Stimulated activated CD4-positive, alpha-beta T cell treated with anti-CD3 and anti-CD28 coated beads, Interleukin-4, amount 100 ng/mL, for 48 hours (primary cell): ENCODE data around the gene DMGDH.
"Not testable (repeated sequence)": the region's sequence is repeated elsewhere in the genome, so short reads cannot be mapped to it uniquely, and the experiment has no call there.

Experiments
- DNase-seq, 2 donors: peaks; one replicate each; pipeline ENCODE4 v3.0.0-alpha.2; 2020; ENCODE audit warnings: low read depth in 2 of 2

The DMGDH gene

DNA sequence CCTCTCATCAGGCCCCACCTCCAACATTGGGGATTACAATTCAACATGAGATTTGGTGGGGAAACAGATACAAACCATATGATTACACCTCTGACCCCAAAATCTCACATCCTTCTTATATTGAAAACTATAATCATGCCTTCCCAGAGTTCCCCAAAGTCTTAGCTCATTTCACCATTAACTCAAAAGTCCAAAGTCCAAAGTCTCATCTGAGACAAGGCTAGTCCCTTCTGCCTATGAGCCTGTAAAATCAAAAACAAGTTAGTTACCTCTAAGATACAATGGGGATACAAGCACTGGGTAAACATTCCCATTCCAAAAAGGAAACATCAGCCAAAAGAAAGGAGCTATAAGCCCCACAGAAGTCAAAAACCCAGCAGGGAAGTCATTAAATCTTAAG, 57.6 kb downstream of the DMGDH start:
- no peak for DNase-seq

DNA sequence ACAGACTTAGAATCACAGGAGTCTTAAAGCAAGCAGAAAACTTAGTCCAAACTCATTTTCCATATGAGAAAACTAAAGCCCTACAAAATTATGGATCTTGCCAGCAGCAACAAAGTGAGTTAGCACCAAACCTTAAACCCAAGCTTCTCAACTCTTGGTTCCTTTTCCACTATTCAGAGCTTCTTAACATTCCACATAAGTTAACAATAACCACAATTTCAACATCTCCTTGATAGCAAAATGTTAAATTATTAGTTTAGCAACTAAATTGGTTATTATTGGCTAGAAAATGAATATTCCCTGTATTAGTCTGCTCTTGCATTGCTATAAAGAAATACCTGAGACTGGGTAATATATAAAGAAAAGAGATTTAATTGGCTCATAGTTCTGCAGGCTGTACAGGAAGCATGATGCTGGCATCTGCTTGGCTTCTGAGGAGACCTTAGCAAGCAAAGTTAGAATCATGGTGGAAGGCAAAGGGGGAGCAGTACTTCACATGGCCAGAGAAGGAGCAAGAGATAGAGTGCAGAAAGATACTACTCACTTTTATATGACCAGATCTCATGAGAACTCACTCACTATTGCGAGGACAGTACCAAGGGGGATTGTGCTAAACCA, 58.1 kb downstream of the DMGDH start:
- DNase-seq, result no peak

DNA sequence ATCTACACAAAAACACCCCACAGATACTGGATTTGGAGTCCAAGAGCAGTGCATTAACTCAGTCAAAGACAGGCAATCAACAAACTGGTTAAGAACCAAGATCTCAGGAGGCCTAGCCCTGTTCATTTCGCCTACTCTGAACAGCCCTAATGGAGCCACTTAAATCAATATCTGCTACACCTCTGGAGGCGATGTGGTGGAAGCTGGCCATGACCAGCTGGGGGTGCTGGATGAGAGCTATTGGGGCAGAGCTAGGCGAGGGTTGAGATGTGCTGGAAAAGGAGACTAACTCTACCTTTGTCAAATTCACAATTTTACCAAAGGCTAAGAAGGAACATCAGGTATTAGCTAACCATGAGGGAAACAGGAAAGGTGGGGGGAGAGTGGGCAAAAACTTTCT, 61.1 kb downstream of the DMGDH start:
- DNase-seq, result no peak

DNA sequence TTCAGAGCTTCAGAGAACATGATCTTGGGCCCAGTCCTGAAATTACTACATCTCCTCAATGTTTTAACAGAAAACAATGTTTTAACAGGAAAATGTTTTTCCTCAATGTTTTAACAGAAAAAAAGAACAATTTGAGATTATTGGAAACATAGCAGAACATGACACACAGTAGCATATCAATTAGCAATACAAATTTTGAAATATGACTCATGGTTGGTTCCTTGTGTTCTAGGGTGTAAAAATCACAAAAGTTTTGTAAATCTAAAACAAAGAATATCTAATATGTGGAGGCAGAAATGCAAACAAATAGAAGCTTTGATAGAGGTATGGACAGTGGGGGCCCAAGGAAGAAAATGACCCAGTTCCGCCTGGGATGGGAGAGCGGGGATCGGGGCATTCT, 61.6 kb downstream of the DMGDH start:
- DNase-seq, result no peak

DNA sequence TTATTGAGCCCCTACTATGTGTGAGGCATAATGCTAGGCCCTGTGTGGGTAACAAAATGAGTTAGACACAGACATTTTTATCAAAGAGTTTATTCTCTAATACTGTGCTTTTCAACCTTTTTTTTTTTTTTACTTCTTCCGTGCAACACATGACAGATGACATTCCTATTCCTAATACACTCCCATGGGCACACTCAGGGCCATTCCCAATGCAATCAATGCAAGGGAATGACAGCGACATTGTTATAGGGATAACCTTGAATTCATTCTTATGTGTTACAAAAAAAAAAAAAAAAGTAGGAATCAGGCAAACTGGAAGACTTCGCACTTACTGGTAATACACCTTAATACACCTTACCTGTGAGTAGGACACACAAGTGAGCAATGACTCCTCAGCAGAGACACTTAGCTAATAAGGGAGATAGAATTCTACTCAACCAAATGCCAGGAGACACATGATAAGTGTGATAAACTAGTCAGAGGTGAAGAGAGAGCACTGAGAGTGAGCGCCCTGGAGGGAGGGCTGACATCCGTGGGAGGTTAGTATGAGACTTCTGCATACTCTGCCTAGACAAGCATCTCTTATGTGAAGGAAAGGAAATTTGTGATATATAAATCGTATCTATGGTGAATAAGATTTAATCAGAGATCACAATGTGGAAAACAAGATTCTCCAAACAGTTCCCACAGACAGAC, 63.4 kb downstream of the DMGDH start:
- DNase-seq, result no peak

DNA sequence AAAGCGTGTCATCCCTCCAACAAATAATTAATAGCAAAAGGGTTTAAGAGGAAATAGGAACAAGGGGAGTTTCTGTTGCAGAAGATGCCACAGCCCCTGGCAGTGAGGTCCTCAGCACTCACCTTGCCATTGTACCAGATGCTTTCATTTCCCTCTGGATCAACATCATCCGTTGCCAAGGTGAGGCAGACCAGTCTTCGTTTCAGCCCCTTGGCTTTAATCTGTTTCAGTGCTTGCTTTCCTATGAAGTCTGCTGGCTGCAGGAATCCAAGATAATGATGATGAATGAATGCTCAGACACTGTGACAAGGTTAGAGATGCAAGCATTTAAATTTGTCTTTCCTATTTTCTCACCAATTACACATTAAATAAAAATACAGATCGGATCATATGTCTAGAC, 64.3 kb downstream of the DMGDH start:
- no peak for DNase-seq

DNA sequence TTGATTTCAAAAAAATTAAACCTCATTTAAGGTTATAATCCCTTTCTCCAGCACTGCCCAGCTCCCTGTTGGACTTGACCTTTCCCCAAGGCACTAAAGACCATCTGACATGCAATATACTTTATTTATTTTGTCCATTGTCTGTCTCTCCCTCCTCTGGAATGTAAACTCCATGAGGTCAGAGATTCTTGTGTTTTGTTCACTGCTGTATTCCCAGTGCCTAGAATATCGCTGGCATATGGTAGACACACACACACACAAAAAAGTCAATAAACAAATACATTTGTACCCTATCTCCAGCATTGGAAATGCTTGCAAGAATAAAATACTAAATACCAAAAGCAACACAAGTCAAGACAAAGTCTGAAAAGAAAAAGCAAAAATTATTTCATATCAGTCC, 67.1 kb downstream of the DMGDH start:
- DNase-seq, result no peak

DNA sequence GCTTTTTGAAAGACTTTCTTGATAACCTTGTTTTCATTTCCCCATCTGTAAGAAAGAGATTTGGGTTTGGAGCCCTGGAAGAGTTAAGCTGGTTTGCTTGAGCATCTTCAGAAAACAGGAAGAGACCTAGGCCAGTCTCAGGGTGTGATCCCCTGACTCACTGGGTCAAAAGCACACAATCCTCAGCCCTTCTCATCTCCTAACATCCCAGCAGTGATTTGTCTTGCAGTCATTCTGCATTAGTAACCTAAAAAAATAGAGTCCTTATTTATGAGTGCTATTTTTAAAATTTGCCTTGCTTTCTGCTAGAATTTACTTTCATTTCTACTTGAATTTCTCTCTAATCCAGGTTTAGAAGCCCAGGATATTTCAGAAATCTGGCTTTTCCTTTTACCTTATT, 68.0 kb downstream of the DMGDH start:
- no peak for DNase-seq

DNA sequence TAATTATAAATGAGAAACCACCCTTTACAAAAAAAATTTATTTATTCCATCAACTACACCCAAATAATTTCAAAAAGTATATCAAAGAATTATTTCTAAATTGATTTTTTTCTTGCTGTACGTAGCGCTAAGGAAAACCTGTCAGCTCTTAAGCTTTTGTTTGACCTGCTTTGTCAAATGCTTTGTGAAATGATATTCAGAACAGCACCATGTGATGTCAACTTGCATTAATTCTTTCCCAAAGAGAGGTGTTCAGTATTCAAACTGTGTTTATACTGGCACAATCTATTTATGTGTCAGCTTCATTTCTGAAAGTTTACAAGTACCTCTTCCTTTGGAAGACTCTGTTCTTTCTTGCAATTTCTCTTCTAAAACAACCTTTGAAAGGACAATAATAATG, 72.4 kb downstream of the DMGDH start:
- DNase-seq, result no peak

DNA sequence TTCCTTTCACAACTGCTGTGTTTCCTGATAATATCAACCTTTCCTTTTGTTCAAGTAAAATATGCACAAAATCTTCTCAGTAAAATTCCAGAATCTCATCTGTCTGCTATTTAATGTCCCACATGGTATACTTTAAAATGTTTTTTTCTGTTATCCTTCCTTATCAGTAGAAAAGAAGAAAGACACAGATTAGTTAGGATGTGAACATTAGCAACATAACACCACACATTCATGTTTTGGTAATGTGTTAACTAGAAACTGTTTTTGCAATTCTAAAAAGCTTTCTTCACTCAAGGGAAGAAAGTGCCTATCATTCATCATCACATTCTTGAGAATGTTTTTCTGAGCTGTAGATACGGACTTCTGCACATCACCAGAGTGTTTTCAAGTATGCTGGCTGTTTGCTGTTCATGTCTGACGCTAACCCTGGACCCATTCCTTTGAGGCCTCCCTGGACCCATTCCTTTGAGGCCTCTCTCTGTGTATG, 73.9 kb downstream of the DMGDH start:
- no peak for DNase-seq

DNA sequence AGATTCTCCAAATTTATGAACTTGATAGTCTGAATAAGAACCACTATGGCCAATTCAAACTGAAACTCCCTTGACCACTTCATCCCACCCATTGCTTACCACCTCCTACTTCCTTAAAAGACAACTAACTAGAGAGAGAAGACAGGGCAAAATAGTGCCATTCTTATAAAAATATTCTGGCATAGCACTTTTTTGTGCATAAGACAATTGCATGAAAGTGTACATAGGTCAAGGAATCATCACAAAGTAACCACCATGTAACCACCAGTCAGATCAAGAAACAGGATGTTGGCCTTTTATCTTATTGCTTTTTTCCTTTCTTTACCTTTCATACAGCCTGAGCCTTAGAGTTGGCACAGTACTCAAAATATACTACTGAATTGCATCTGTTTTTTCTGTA, 76.3 kb downstream of the DMGDH start:
- no peak for DNase-seq

DNA sequence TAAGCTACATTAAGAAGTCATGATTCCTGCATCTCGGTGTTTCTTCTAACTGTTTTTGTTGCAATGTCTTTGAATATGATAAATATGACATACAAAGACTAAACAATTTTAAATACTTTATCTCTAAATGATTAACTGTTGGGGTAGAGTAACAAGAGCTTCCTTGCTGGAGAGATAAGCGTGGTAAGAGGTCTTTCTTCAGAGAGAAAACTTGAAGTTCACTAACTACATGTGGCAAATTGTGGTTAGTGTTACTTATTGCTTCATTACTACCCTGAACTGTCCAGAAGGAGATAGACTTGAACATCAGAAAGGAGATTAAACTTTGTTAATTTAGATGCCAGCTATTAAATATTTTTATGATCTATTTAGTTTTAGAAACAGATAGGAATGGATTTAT, 77.3 kb downstream of the DMGDH start:
- DNase-seq, result no peak

DNA sequence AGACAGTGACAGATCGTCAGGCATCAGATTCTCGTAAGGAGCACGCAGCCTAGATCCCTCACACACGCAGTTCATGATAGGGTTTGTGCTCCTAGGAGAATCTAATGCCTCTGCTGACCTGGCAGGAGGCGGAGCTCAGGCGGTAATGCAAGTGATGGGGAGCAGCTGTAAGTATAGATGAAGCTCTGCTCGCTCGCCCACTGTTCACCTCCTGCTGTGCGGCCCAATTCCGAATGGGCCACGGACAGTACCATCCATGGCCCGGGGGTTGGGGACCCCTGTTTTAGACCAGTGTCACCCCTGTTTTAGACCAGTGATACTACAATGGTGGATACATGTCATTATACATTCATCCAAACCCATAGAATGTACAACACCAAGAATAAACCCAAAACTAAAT, 80.4 kb downstream of the DMGDH start:
- DNase-seq, result no peak

DNA sequence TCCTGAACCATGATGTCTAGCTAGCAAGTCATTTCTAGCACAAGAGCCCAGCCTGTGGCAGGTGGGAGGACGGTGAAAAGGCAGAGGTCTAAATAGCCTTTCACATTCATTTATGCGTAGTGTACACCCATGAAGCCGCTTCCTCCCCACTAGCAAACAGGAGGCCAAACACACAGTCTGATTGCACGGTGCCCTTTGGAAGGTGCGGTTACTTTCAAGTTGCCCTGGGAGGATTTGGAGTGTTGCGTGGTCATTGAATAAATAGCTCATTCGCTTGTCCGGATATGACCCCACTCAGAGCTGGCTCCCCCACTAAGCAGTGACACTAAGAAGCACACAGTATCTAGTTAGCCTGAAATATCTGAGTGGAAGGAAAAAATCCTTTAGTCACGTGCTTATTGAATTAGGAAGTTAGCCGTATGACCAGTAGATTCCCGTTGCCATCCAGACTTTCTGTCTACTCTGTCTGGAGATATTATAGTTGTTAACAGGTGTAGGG, 83.7 kb downstream of the DMGDH start:
- peak; percentile 38 to 47 for DNase-seq

DNA sequence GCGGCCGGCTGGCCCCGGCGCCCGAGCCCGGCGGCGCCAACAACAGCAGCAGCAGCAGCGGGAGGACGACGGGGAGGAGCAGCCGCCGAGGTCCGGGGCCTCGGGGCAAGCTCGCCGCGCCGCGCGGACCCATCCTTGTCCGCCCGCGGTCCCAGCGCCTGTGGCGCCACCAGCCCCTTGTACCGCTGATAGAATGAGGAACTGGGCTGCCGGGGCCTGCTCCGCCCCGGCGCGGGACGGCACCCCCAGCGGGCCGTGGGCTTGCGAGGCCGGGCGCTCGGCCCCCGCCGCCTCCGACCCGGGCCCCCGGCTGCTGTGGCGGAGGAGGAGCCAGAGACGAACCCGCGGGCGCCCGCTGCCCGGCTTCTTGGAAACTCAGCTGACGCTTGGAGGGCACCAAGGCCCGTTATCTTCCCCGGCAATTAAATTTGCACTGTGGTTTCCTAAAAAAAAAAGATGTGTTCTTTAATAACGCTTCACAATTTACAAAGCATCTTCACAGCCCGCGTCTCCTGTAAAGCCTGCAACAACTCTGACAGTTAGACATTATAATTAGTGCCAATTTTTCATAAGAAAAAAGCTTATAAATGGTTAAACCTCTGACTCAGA, 84.3 kb downstream of the DMGDH start, which contains the start of gene ARSB:
ARSB (minus strand) TSS at position 195 of the 609 bp plus-strand sequence; CDS start at position 133, 62 bp downstream.
- peak; percentile 32 to 56 for DNase-seq

DNA sequence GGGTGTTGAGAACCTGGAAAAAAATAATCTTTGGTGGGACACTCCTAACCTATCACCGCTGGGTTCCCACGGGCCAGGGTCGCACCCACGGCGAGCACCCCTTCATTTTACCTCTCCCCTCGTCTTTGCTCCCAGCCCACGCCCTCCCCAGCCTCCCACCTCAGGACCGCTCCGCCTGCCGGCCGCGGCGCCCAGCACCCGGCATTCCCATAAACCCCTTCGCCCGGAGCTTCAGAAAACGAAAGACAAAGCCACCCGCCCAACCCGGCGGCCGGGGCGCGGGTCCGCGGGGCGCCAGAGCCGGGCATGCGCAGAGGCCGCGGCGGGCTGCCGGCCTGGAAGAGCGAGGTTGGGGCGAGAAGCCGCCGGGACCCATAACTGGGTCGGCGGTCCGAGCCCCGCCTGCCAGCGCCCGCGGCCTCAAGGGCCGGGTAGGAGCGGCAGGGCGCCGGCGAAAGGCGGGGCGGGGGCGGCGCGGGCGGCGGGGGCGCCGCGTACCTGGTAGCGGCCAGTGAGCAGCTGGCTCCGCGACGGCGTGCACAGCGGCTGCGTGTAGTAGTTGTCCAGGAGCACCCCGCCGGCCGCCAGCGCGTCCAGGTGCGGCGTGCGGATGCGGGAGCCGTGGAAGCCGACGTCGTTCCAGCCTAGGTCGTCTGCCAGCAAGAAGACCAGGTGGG, 84.9 kb downstream of the DMGDH start:
- DNase-seq, result peak; percentile 62 to 72

DNA sequence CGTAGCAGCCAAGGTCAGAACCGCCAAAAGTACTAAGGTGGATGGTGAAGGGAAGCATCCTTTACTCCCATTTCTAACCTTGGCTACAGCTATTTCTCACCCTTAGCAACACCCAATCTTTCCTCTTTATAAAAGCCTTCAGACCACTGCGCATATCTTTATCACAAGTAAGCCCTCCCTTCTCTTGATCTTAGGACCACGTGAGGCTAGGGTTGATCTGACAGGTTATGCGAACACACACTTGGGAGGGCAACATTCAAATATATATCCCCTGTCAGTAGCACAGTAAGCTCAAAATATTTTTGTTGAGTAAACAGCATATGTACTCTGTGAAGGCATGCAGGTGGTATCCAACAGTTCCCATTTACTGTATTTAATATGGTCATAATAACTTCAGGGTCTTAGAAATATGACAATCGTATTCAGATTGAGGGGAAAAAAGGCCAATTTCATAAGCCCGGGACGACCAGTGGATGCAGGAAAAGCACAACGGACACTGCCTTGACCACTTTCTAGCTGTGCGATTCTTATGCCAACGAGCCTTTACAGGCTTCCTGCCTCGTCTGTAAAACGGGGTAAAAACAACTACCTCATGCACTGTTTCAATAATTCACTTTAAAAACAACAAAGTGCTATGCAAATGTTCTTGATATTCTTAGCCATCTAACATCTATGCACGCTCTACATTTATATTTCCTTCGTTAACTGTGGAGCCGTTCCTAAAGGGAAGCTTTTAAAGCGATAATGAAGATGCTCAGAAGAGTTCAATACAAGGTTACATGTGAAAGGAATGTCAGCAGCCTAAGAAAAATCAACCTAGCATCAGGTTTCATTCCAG, 85.7 kb downstream of the DMGDH start:
- DNase-seq, result no peak

DNA sequence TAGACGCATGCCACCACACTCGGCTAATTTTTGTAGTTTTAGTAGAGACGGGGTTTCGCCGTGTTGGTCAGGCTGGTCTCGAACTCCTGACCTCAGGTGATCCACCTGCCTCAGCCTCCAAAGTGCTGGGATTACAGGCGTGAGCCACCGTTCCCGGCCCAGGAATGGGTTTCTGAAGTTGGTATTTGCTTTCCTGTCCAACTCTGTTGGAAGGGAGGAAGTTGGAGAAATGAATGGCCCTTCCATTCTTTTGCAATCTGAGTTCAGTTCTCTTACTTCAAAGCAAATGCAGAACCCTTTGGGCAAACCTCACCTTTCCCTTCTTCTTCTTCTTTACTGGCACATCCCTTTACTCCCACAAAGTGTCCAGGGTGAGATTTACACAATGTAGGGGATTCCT, 86.3 kb downstream of the DMGDH start:
- not testable (repeated sequence) for DNase-seq

DNA sequence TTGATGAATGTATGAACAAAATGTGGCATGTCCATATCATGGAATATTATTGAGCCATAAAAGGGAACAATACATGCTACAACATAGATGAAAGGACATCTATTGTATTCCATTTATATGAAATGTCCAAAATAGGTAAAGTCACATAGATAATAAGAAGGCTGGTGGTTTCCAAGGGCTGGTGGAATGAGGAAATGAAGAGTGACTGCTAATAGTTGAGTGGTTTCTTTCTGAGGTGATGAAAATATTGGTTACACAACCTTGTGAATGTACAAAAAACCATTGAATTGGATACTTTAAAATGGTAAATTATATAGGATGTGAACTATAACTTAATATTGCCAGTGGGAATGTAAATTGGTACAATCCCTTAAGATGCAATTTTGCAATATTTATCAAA, 89.6 kb downstream of the DMGDH start:
- DNase-seq, result no peak

DNA sequence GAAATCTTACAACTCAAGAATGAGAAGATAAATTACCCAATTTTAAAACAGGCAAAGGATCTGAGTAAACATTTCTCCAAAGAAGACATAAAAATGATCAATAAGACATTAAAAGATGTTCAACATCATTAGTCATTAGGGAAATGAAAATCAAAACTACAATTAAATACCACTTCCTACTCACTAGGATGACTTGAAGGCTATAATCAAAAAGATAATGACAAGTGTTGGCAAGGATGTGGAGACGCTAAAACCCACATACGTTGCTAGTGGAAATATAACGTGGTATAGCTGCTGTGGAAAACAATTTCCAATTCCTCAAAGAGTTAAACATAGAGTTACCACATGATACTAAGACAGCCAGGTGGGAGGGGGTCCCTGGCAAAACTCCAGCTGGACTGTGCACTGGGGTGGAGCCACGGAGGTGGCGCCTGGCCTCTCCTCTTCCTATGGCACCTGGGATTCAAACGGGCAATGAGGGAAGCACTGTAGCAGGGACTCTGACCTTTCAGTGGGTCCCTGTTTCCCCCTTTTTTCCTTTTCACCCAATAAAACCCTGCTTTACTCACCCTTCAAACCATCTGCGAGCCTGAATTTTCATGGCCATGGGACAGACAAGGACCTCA, 90.2 kb downstream of the DMGDH start:
- DNase-seq, result no peak

DNA sequence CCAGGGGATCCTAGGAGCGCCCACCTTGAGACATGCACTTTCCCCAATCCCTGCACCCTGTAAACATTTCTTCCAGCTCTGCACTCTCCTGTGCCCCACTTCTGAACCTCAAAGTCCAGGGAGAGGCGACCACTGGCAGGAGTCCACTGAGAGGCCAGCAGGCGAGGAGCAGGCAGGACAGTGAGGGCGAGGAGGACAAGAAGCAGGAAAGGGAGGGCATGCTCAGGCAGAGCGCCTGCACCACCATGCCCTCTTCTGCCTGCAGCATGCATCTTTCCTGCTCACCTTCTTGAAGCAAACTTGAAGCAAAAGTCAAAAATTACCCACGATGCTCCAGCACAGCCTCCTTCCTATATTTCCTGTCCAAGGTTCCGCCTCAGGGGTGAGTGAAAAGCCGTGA, 94.4 kb downstream of the DMGDH start:
- no peak for DNase-seq
